ENCODE measurements around the gene NAALAD2.

- no peak for TF ChIP-seq CTCF (IDR thresholded peaks at IDR 0.05; ENCODE audit: insufficient read depth, low read depth, low read length)
- TF ChIP-seq EZH2 (IDR thresholded peaks at IDR 0.05; ENCODE audit: insufficient read depth, low read length): no peak
These were observed 34.1 kb downstream of the NAALAD2 start for GRCh38 chr11:90168571-90168970.

All from astrocyte (in vitro differentiated cells and primary cell).